SU-DHL-6 (cell line): Measurements from ENCODE around the gene CKS1B.

ENCODE experiments used
- H2AFZ ChIP-seq: fragments of 200-600 bp; sonication (generic); 2 replicates; pipeline ENCODE4 v1.6.1; 2014; ENCODE audit warnings: low read depth, mild to moderate bottlenecking, moderate library complexity, mixed read lengths, antibody characterized with exemption, low read length; ENCODE audit not compliant: severe bottlenecking
- H3F3A ChIP-seq: fragments of 200-600 bp; shearing (Covaris generic); 2 replicates; pipeline ENCODE4 v1.6.0; 2016; ENCODE audit warnings: antibody characterized with exemption, mild to moderate bottlenecking; ENCODE audit not compliant: insufficient read depth
- H3K27ac ChIP-seq: fragments of 200-600 bp; sonication (generic); 2 replicates; pipeline ENCODE4 v1.5.1; 2016; ENCODE audit warnings: low read depth, mild to moderate bottlenecking, low read length, moderate library complexity, mixed read lengths
- H3K27me3 ChIP-seq: fragments of 200-600 bp; sonication (generic), shearing (Covaris generic); 2 replicates; pipeline ENCODE4 v1.6.0; 2014; ENCODE audit warnings: mild to moderate bottlenecking, low read length
- H3K36me3 ChIP-seq: fragments of 200-600 bp; sonication (generic); 2 replicates; pipeline ENCODE4 v1.6.1; 2014; ENCODE audit warnings: mild to moderate bottlenecking, low read length, mixed read lengths
- H3K4me2 ChIP-seq: fragments of 300-600, 200-600 bp; shearing (Covaris generic), sonication (generic); 2 replicates; pipeline ENCODE4 v1.6.0; 2014; ENCODE audit warnings: low read length, low read depth, mild to moderate bottlenecking; ENCODE audit not compliant: poor library complexity, severe bottlenecking
- H3K4me3 ChIP-seq: fragments of 200-600 bp; sonication (generic); 2 replicates; pipeline ENCODE4 v1.5.1; 2014; ENCODE audit warnings: antibody characterized with exemption, low read length, mild to moderate bottlenecking, mixed read lengths; ENCODE audit not compliant: insufficient read depth, poor library complexity, severe bottlenecking
- H3K79me2 ChIP-seq: fragments of 200-600 bp; sonication (generic); 2 replicates; pipeline ENCODE4 v1.6.1; 2014; ENCODE audit warnings: mild to moderate bottlenecking, low read length, moderate library complexity; ENCODE audit not compliant: insufficient read depth
- H3K9ac ChIP-seq: fragments of 200-600 bp; sonication (generic); 2 replicates; pipeline ENCODE4 v1.7.0; 2014; ENCODE audit warnings: mild to moderate bottlenecking, low read length
- H3K9me2 ChIP-seq: fragments of 200-600 bp; sonication (generic); replicated peaks from 2 replicates; pipeline ENCODE4 v1.6.1; 2014; ENCODE audit warnings: low read length; ENCODE audit not compliant: insufficient read depth
- H3K9me3 ChIP-seq: fragments of 200-600 bp; sonication (generic); 2 replicates; pipeline ENCODE4 v1.6.1; 2014; ENCODE audit warnings: low read length, mixed read lengths; ENCODE audit not compliant: insufficient read depth
- H4K20me1 ChIP-seq: fragments of 200-600 bp; sonication (generic); 2 replicates; pipeline ENCODE4 v1.6.1; 2014; ENCODE audit warnings: low read depth, mild to moderate bottlenecking, antibody characterized with exemption, low read length, moderate library complexity, mixed read lengths
- EZH2phosphoT487 ChIP-seq: fragments of 200-600 bp; sonication (generic), shearing (Covaris generic); conservative IDR thresholded peaks from 2 replicates; pipeline ENCODE4 v1.6.1; 2018; ENCODE audit warnings: mild to moderate bottlenecking, antibody characterized with exemption, low read length, moderate library complexity, mixed read lengths
- TF ChIP-seq, protein P1 (sequence below): fragments of 200-600 bp; sonication (generic); IDR thresholded peaks from one replicate; pipeline ENCODE4 v1.5.1; 2017; ENCODE audit warnings: antibody characterized with exemption, mild to moderate bottlenecking, low read length, moderate library complexity; ENCODE audit not compliant: insufficient read depth, poor library complexity, severe bottlenecking

The CKS1B gene

DNA sequence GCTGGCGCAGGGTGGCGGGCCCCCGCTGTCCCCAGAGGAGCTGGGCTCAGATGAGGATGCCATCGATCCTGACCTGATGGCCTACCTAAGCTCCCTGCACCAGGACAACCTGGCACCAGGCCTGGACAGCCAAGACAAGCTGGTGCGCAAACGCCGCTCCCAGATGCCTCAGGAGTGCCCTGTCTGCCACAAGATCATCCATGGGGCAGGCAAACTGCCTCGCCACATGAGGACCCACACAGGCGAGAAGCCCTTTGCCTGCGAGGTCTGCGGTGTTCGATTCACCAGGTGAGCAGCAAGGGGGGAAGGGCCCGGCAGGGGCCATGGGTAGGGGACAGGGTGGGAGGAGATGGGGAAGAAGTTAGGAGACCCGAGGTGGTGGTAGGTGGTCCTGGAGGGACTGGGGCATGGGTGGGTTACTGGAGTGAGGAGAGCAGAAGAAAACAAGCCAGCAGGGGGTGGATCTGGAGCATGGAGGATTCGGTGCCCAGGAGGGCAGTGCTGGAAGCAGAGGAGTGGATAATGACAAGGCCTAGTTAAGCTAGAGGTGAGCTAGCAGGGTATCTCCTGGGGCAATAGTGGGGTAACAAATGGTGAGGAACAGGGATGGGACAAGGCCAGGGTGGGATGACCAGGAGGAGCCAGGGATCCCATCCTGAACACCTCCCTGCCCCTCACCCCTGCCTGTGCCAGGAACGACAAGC lies 41.2 kb downstream of the CKS1B start:
- H3K36me3 ChIP-seq = no peaks in the 10 kb centered on the region
- no peaks in the 10 kb centered on the region for H3K9me2 ChIP-seq
- no peak overlapping the region for H3K4me3 ChIP-seq
- no peaks in the 10 kb centered on the region for H3K79me2 ChIP-seq
- H3K27ac ChIP-seq = no peak overlapping the region
- no peak overlapping the region for H3K4me2 ChIP-seq
- no peak overlapping the region for H3K9ac ChIP-seq
- no peaks in the 10 kb centered on the region for H3K27me3 ChIP-seq
- TF ChIP-seq, protein P1, sequence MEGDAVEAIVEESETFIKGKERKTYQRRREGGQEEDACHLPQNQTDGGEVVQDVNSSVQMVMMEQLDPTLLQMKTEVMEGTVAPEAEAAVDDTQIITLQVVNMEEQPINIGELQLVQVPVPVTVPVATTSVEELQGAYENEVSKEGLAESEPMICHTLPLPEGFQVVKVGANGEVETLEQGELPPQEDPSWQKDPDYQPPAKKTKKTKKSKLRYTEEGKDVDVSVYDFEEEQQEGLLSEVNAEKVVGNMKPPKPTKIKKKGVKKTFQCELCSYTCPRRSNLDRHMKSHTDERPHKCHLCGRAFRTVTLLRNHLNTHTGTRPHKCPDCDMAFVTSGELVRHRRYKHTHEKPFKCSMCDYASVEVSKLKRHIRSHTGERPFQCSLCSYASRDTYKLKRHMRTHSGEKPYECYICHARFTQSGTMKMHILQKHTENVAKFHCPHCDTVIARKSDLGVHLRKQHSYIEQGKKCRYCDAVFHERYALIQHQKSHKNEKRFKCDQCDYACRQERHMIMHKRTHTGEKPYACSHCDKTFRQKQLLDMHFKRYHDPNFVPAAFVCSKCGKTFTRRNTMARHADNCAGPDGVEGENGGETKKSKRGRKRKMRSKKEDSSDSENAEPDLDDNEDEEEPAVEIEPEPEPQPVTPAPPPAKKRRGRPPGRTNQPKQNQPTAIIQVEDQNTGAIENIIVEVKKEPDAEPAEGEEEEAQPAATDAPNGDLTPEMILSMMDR = no peak
- no peak for TF ChIP-seq EZH2phosphoT487
- H3K9me3 ChIP-seq = no peaks in the 10 kb centered on the region
- H2AFZ ChIP-seq = no peak overlapping the region
- peaks cover 6% of the 10 kb centered on the region; the same call in 1 of the 2 replicates for H3F3A ChIP-seq
- no peaks in the 10 kb centered on the region for H4K20me1 ChIP-seq

GRCh38 chr1:155016231-155016831 lies 41.9 kb downstream of the CKS1B start:
- Histone ChIP-seq H3K4me2 (peak overlapping the region; percentile 11), H3K4me3 (no peak overlapping the region), H3K36me3 (no peaks in the 10 kb centered on the region), H3K79me2 (no peaks in the 10 kb centered on the region), H3K27me3 (no peaks in the 10 kb centered on the region), H4K20me1 (no peaks in the 10 kb centered on the region), H3K9me2 (no peaks in the 10 kb centered on the region), H2AFZ (no peak overlapping the region), H3K9ac (no peak overlapping the region), H3K27ac (no peak overlapping the region), H3K9me3 (no peaks in the 10 kb centered on the region), H3F3A (peaks cover 6% of the 10 kb centered on the region; the same call in 1 of the 2 replicates)
- TF ChIP-seq EZH2phosphoT487 = no peak
- TF ChIP-seq, protein P1 = no peak

DNA sequence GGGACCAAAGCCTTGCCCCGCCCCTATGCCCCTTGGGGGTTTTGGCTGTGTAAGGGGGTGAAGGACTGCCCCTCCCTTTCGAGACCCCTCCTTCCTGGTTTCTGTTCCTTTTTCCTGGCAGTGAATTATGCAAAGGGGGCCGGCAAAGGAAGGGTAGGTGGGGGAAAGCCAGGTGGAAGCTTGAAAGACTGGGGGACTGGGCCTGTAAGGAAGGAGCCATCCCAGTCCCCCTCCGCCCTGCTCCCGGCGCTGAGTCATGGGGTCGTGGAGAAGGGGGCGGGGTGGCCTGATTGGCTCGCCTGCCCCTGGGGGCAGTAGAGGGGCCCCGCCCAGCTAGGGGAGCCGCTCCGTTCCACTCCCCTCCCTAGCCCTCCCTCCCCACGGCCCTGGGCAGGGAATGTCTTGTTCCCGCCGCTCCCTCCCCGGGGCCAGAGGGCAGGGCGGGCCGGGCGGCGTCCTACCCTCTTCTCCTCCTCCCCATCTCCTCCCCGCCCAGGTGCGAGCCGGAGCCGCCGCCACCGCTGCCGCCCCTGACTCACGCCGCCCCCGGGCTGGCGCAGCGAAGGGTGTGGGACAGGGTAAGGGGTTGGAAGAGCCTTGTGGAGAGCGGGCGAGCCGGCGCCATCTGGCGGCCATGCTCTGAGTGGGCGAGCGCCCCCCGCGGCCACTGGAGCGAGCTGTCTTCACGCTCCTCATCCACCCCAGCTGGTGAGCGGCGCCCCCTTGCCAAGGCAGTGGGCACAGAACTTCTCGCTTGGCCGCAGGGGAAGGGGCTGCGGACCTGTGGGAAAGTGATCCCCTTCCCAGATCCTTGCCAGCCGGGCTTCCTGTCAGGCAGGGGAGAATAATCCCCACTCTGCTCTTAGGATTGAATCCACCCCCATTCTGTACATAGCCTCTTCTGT lies 42.8 kb downstream of the CKS1B start:
- peak overlapping the region; percentile 44 for H3K4me2 ChIP-seq
- no peaks in the 10 kb centered on the region for H3K9me3 ChIP-seq
- H3F3A ChIP-seq = peaks cover 6% of the 10 kb centered on the region; the same call in 1 of the 2 replicates
- H3K27me3 ChIP-seq = no peaks in the 10 kb centered on the region
- no peak overlapping the region for H2AFZ ChIP-seq
- no peaks in the 10 kb centered on the region for H3K9me2 ChIP-seq
- no peaks in the 10 kb centered on the region for H4K20me1 ChIP-seq
- TF ChIP-seq EZH2phosphoT487 = no peak
- TF ChIP-seq, protein P1 = peak; percentile 100
- H3K9ac ChIP-seq = no peak overlapping the region; the same call in 1 of the 2 replicates
- no peak overlapping the region for H3K27ac ChIP-seq
- no peaks in the 10 kb centered on the region for H3K79me2 ChIP-seq
- no peaks in the 10 kb centered on the region for H3K36me3 ChIP-seq
- H3K4me3 ChIP-seq = no peak overlapping the region
